HCT116 (cell line): Measurements from ENCODE around the gene PRKN. TPM values are rescaled to one million over a fixed set of nuclear protein-coding genes. Genes with fewer than 3 reads are reported as not detected.

Source experiments
- ATAC-seq: fragments of 200-7000 bp; cut with Tn5 transposase; 2 replicates; pipeline ENCODE4 v1.9.1; 2020; ENCODE audit warnings: mild to moderate bottlenecking, moderate library complexity
- BruUV-seq: library from RNA; stranded (reverse); fragments of 400-500 nt; replicated peaks from 2 replicates; lab custom pipeline; 2021; lab: Mats Ljungman, UMichigan
- CTCF ChIA-PET: fragments of 300-600 bp; sonication (Branson Sonifier 250); formaldehyde crosslinking; loops from one replicate; lab custom pipeline; 2021; ENCODE audit warnings: antibody characterized with exemption; lab: Charles Lee
- POLR2A ChIA-PET: fragments of 300-600, 350-600 bp; sonication (Branson Sonifier 250); formaldehyde crosslinking; loops from one replicate; lab custom pipeline; 2021; ENCODE audit warnings: antibody characterized with exemption; lab: Charles Lee
- RAD21 ChIA-PET, 2 experiments: fragments of 300-600 bp; sonication (Branson Sonifier 250); formaldehyde crosslinking; loops; one replicate each; lab custom pipeline; 2023; ENCODE audit warnings: low total read pairs in 2 of 2; ENCODE audit not compliant: uncharacterized antibody in 2 of 2, unreplicated experiment in 2 of 2, low non-redundant PET in 1 of 2; lab: Charles Lee
- DNase-seq: peaks from one replicate; pipeline ENCODE4 v3.0.0-alpha.2; 2010; ENCODE audit warnings: low read depth, low spot score
- H2AFZ ChIP-seq: fragments of 200-600 bp; shearing (Covaris generic), sonication (generic); 2 replicates; pipeline ENCODE4 v1.6.1; 2017; ENCODE audit warnings: low read depth, mixed run types, mixed read lengths, antibody characterized with exemption, low read length; ENCODE audit not compliant: poor library complexity, severe bottlenecking
- H3K27ac ChIP-seq: 2 replicates; pipeline ENCODE4 v1.5.1; 2012; ENCODE audit warnings: low read depth, low read length
- H3K27me3 ChIP-seq: fragments of 200-600 bp; sonication (generic); 2 replicates; pipeline ENCODE4 v1.6.1; 2016; ENCODE audit warnings: mixed run types, low read length, mixed read lengths; ENCODE audit not compliant: insufficient read depth
- H3K36me3 ChIP-seq, 2 experiments: fragments of 200-500 bp in 1 of 2; fragments of 200-600 bp in 1 of 2; sonication (Bioruptor generic) in 1 of 2; sonication (generic) in 1 of 2; 2 replicates each; pipeline versions ENCODE4 v1.5.1 to v1.6.1; 2014 to 2016; ENCODE audit warnings: low read length in 2 of 2, inconsistent platforms in 1 of 2, mixed read lengths in 1 of 2, mixed run types in 1 of 2; ENCODE audit not compliant: insufficient read depth in 2 of 2, control insufficient read depth in 1 of 2
- H3K4me1 ChIP-seq, 2 experiments: fragments of 200-600 bp in 1 of 2; sonication (generic) in 1 of 2; 2 replicates each; pipeline versions ENCODE4 v1.5.1 to v1.6.1; 2012 to 2017; ENCODE audit warnings: low read length in 2 of 2, inconsistent platforms in 1 of 2, mild to moderate bottlenecking in 1 of 2, mixed read lengths in 1 of 2, mixed run types in 1 of 2, moderate library complexity in 1 of 2; ENCODE audit not compliant: insufficient read depth in 2 of 2, control insufficient read depth in 1 of 2
- H3K4me2 ChIP-seq: fragments of 200-600 bp; sonication (generic); 2 replicates; pipeline ENCODE4 v1.6.1; 2017; ENCODE audit warnings: mixed run types, low read length, mixed read lengths
- H3K4me3 ChIP-seq, 2 experiments: fragments of 200-600 bp in 1 of 2; sonication (generic) in 1 of 2; replicated peaks in 1 of 2; 2 replicates each; pipeline ENCODE4 v1.5.1; 2011 to 2016; ENCODE audit warnings: low read length in 2 of 2, control low read depth in 1 of 2, low read depth in 1 of 2, mild to moderate bottlenecking in 1 of 2, mixed read lengths in 1 of 2, mixed run types in 1 of 2
- H3K79me2 ChIP-seq: fragments of 200-600 bp; sonication (generic); 2 replicates; pipeline ENCODE4 v1.6.1; 2017; ENCODE audit warnings: mild to moderate bottlenecking, mixed run types, low read length, moderate library complexity, mixed read lengths; ENCODE audit not compliant: insufficient read depth
- H3K9ac ChIP-seq: fragments of 200-600 bp; sonication (generic); 2 replicates; pipeline ENCODE4 v1.6.1; 2016; ENCODE audit warnings: low read length, mixed read lengths
- H3K9me2 ChIP-seq: fragments of 200-600 bp; sonication (generic), shearing (Covaris generic); 2 replicates; pipeline ENCODE4 v1.6.1; 2017; ENCODE audit warnings: mixed run types, mild to moderate bottlenecking, moderate library complexity; ENCODE audit not compliant: insufficient read depth
- H3K9me3 ChIP-seq, 2 experiments: fragments of 200-500 bp in 1 of 2; fragments of 200-600 bp in 1 of 2; sonication (Bioruptor generic) in 1 of 2; sonication (generic) in 1 of 2; 2 replicates each; pipeline ENCODE4 v1.6.1; 2014 to 2017; ENCODE audit warnings: low read length in 2 of 2, mixed read lengths in 2 of 2, inconsistent platforms in 1 of 2, low read depth in 1 of 2, mild to moderate bottlenecking in 1 of 2, mixed run types in 1 of 2, moderate library complexity in 1 of 2; ENCODE audit not compliant: control insufficient read depth in 1 of 2, insufficient read depth in 1 of 2
- H4K20me1 ChIP-seq: fragments of 200-600 bp; sonication (generic), shearing (Covaris generic); 2 replicates; pipeline ENCODE4 v1.6.1; 2017; ENCODE audit warnings: mixed run types, mild to moderate bottlenecking, moderate library complexity; ENCODE audit not compliant: insufficient read depth
- CBX3 ChIP-seq: IDR thresholded peaks from 2 replicates; pipeline ENCODE4 v1.6.1; 2012; ENCODE audit warnings: low read depth
- CEBPB ChIP-seq: IDR thresholded peaks from 2 replicates; pipeline ENCODE4 v1.6.1; 2012; ENCODE audit warnings: low read depth
- ELF1 ChIP-seq: IDR thresholded peaks from 2 replicates; pipeline ENCODE4 v1.6.1; 2012; ENCODE audit warnings: low read depth, borderline replicate concordance
- EZH2 ChIP-seq: fragments of 200-600 bp; sonication (generic); IDR thresholded peaks from 2 replicates; pipeline ENCODE4 v1.6.1; 2017; ENCODE audit warnings: antibody characterized with exemption, mixed run types
- EZH2phosphoT487 ChIP-seq: fragments of 200-600 bp; IDR thresholded peaks from 2 replicates; pipeline ENCODE4 v1.6.1; 2018; ENCODE audit warnings: antibody characterized with exemption, borderline replicate concordance
- JUND ChIP-seq: IDR thresholded peaks from 2 replicates; pipeline ENCODE4 v1.6.1; 2012
- POLR2AphosphoS5 ChIP-seq: IDR thresholded peaks from 2 replicates; pipeline ENCODE4 v1.6.1; 2011; ENCODE audit warnings: mild to moderate bottlenecking, low read depth, low read length, moderate library complexity
- SIN3A ChIP-seq: IDR thresholded peaks from 2 replicates; pipeline ENCODE4 v1.6.1; 2012; ENCODE audit warnings: low read depth
- SP1 ChIP-seq: IDR thresholded peaks from 2 replicates; pipeline ENCODE4 v1.6.1; 2012; ENCODE audit warnings: low read depth
- SRF ChIP-seq: IDR thresholded peaks from 2 replicates; pipeline ENCODE4 v1.6.1; 2012; ENCODE audit warnings: low read depth
- TCF7L2 ChIP-seq: IDR thresholded peaks from 2 replicates; pipeline ENCODE4 v1.7.0; 2011; ENCODE audit warnings: borderline replicate concordance, inconsistent platforms; ENCODE audit not compliant: insufficient read depth, insufficient read length; ENCODE audit errors: extremely low read depth
- ZFX ChIP-seq: fragments of 450-650 bp; IDR thresholded peaks from 2 replicates; pipeline ENCODE4 v1.6.1; 2017
- ZNF274 ChIP-seq: fragments of 200-500 bp; sonication (Bioruptor generic); IDR thresholded peaks from 2 replicates; pipeline ENCODE4 v1.6.1; 2014; ENCODE audit warnings: mild to moderate bottlenecking, low read depth, low read length, inconsistent platforms
- intact Hi-C: fragments of 100-400 bp; cut with micrococcal nuclease; formaldehyde crosslinking; loops from 2 replicates; pipeline ENCODE4 v1.10.0; 2022
- total RNA-seq: library from RNA; stranded (reverse); gene quantifications from one replicate; pipeline ENCODE4 v1.2.1, GENCODE V29; 2021; ENCODE audit not compliant: unreplicated experiment
- TF ChIP-seq, protein P1 (sequence below): IDR thresholded peaks from 2 replicates; pipeline ENCODE4 v1.6.1; 2012
- TF ChIP-seq, protein P2 (sequence below), 3 experiments: fragments of 200-600 bp in 1 of 3; sonication (generic) in 1 of 3; IDR thresholded peaks in 2 of 3; conservative IDR thresholded peaks in 1 of 3; 2 replicates each; pipeline ENCODE4 v1.5.1; 2012 to 2017; ENCODE audit warnings: low read depth in 2 of 3, low read length in 2 of 3, antibody characterized with exemption in 1 of 3, borderline replicate concordance in 1 of 3, control low read depth in 1 of 3, mild to moderate bottlenecking in 1 of 3, mixed read lengths in 1 of 3, mixed run types in 1 of 3, moderate library complexity in 1 of 3; ENCODE audit not compliant: insufficient read depth in 1 of 3

Gene PRKN
- total RNA-seq, 1 experiment from 2014 or later: 2.6 TPM

DNA sequence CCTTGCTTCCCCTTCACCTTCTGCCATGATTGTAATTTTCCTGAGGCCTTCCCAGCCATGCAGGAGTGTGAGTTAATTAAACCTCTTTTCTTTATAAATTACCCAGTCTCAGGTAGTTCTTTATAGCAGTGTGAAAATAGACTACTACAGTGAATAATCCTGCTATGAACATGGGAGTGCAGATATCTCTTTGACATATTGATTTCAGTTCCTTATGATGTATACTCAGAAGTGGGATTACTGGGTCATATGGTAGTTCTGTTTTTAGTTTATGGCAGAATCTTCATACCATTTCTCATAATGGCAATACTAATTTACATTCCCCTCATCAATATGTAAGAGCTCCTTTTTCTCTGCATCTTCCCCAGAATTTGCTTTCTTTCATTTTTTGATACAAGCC, 26.2 kb upstream of the PRKN start:
- ATAC-seq: no peak
- no peak for TF ChIP-seq EZH2phosphoT487
- TF ChIP-seq EZH2: no peak
- no peak for TF ChIP-seq CBX3
- TF ChIP-seq ZFX: no peak
- TF ChIP-seq TCF7L2: no peak
- TF ChIP-seq SP1: no peak
- no peak for TF ChIP-seq CEBPB
- no peak for TF ChIP-seq SRF
- no peak for TF ChIP-seq ELF1
- no peak for TF ChIP-seq JUND
- TF ChIP-seq, protein P1, sequence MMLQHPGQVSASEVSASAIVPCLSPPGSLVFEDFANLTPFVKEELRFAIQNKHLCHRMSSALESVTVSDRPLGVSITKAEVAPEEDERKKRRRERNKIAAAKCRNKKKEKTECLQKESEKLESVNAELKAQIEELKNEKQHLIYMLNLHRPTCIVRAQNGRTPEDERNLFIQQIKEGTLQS: no peak
- TF ChIP-seq SIN3A: no peak
- TF ChIP-seq, protein P2, sequence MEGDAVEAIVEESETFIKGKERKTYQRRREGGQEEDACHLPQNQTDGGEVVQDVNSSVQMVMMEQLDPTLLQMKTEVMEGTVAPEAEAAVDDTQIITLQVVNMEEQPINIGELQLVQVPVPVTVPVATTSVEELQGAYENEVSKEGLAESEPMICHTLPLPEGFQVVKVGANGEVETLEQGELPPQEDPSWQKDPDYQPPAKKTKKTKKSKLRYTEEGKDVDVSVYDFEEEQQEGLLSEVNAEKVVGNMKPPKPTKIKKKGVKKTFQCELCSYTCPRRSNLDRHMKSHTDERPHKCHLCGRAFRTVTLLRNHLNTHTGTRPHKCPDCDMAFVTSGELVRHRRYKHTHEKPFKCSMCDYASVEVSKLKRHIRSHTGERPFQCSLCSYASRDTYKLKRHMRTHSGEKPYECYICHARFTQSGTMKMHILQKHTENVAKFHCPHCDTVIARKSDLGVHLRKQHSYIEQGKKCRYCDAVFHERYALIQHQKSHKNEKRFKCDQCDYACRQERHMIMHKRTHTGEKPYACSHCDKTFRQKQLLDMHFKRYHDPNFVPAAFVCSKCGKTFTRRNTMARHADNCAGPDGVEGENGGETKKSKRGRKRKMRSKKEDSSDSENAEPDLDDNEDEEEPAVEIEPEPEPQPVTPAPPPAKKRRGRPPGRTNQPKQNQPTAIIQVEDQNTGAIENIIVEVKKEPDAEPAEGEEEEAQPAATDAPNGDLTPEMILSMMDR (IDR thresholded peaks at IDR 0.05 in 2 of 3, conservative IDR thresholded peaks at IDR 0.05 in 1 of 3; ENCODE audit: borderline replicate concordance in 1 of 3, insufficient read depth in 1 of 3, low read depth in 2 of 3, low read length in 2 of 3): no peak
- TF ChIP-seq POLR2AphosphoS5: no peak
- no peak for TF ChIP-seq ZNF274
- Histone ChIP-seq H3K9me2 (no peaks in the 10 kb centered on the region), H2AFZ (no peak overlapping the region), H3K4me3 (no peak overlapping the region), H3K4me2 (no peak overlapping the region), H3K9ac (no peak overlapping the region), H4K20me1 (no peaks in the 10 kb centered on the region), H3K4me1 (0 out of 4 replicates have a peak, but pooled peaks cover 0 to 5% of the 10 kb centered on the region in 2 experiments), H3K79me2 (no peaks in the 10 kb centered on the region), H3K27me3 (no peaks in the 10 kb centered on the region), H3K27ac (no peak overlapping the region), H3K36me3 (no peaks in the 10 kb centered on the region), H3K9me3 (no peaks in the 10 kb centered on the region)
- RAD21 ChIA-PET: no interaction called here
- no peak for DNase-seq
- POLR2A ChIA-PET: no interaction called here
- intact Hi-C loops: no loop called here
- CTCF ChIA-PET: no interaction called here
- no TSS peak for BruUV-seq
